ENCODE measurements around the gene POMC.
A peak's percentile ranks its signal among the peaks of the same experiment; 100 is the strongest.
"Not testable (repeated sequence)": the region's sequence is repeated elsewhere in the genome, so short reads cannot be mapped to it uniquely, and the experiment has no call there.

POMC gene

GRCh38 chr2:25168256-25169072 is at the start of gene POMC:
POMC (minus strand) TSS chr2:25168580; CDS start chr2:25164772, 3,808 bp downstream.
- DNase-seq, result peak; percentile 56

DNA sequence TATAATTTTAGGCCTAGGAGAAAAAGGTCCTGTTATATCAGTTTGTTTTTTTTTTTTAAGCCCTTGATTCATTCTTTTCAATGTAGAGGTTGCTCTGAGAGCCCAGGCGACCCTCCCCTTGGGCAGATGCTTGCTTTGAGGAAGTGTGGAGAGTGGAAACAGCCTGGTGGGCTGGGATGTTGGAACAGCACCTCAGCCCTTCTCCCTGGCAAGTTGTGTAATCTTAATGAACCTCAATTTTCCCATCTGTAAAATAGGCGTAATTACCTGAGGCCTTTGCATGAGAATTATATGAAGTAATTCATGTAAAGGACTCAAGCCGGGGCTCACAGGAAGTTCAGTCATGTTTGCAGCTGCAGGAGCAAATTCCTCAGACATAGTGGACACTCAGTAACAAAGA is 49.7 kb upstream of the POMC start:
- DNase-seq, result no peak

GRCh38 chr2:25215948-25216679 is 47.7 kb upstream of the POMC start:
- DNase-seq, result no peak

DNA sequence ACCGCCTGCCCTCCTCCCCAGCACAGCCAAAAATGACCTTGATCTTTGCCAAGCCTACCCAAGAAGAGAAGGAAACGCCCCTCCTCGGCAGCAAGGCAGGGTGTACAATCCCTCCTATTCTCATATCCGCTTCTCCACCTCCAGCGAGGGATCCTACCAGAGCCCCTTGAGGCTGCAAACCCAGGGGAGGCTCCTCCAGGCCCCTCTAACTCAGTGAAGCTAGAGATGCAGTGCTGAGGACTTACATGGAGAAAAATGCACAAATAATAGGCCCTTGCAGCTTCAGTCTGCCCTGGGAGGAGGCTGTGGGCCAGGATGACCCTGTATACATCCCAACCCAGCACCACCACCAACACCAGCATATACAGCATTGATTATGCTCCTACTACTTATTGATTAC is 46.9 kb upstream of the POMC start:
- DNase-seq, result no peak

DNA sequence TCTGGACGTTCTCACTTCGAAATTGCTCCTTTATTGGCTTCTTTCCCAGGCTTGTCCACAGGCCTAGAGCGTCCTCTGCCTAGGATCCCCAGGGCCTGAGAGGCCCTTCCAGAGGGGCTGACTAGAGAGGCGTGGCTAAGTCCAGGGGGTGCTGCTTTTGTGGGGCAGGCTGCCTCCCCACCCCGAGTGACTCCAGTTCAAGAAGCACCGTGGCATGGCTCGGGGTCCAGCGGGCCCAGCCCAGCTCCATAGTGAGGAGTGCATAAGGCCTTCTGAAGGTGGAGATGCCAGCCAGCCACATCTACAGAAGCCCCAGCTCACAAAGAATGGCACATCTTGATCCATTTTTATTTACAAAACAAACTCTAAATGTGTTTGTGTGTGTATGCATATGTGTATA is 44.8 kb upstream of the POMC start:
- no peak for DNase-seq

DNA sequence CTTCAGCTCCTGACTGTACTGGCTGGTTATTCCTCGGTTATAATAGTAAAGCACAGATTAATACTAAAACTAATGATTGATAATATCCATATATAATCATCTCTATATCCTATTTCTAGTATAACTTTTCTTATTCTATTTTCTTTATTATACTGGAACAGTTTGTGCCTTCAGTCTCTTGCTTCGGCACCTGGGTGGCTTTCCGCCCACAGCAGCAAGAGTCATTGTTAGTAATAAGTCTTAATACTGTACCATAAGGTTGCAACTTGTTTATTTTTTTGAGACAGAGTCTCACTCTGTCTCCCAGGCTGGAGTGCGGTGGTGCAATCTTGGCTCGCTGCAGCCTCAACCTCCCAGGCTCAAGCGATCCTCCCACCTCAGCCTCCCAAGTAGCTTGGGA is 42.5 kb upstream of the POMC start:
- not testable (repeated sequence) for DNase-seq

- no peak for DNase-seq
Observed at GRCh38 chr2:25207078-25207545, 38.7 kb upstream of the POMC start.

DNA sequence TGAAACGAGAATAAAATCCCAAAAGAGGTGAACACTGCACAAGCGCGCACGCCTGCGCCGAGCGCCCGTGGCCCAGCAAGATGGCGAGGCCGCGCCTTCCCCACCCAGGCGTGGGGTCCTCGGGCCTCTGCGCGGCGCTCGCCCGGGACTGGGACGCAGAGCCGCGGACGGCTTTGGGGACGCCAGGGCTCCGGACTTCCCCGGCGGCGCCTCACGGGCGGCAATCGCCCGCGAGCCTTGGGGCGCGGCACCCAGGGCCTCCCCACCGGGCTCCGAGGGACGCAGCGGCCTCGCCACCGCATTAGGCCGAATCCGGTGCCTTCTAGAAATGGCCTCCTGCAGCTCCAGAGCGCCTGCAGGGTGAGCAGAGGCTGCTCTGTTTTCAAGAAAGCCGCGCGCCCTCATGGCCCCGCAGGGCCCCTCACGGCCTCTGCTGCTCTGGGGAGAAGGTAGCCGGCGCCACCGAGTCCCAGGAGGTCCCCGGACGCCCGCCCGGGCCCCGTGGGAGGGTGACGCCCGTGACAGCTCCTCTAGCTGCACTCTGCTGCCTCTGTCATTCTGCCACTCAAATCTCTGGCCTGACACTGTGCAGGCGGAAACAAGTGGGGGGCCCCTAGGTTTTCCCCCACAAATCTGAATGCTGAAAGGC is 35.9 kb upstream of the POMC start:
- no peak for DNase-seq

DNA sequence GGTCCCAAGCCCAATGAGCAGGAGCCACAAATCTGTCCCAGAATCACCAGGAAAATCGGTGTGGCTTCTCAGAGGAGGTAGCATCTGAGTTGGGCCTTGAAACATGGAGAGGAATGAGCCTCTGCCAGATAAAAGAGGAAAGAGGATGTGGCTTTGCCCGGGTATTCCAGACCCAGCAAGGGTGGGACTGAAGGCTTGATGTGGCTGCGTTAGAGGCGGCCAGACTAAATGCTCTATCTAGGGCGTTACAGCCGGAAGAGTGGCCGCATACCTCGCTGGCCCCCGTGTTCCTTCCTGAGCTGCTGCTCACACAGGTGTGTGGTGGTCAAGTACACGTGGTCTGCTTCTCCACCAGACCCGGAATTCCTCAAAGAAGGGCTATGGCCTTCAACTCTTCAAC is 33.9 kb upstream of the POMC start:
- no peak for DNase-seq

- no peak for DNase-seq
Observed at GRCh38 chr2:25201794-25202193, 33.4 kb upstream of the POMC start.

DNA sequence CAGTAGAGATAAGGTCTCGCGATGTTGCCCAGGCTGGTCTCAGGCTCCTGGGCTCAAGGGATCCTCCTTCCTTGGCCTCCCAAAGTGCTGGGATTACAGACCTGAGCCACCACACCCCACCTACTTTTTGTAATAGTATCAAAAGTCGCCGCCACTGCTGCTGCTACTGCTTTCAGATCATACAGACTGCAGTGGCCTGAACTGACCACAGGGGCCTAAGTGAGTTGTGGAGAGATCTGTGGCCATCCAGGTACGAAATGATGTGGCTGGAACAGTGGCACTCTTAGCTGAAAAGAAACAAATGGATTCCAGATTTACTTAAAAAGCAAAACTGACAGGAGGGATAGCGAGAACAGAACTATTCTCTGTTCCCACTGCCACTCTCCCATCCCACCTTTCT is 32.9 kb upstream of the POMC start:
- peak; percentile 10 for DNase-seq

DNA sequence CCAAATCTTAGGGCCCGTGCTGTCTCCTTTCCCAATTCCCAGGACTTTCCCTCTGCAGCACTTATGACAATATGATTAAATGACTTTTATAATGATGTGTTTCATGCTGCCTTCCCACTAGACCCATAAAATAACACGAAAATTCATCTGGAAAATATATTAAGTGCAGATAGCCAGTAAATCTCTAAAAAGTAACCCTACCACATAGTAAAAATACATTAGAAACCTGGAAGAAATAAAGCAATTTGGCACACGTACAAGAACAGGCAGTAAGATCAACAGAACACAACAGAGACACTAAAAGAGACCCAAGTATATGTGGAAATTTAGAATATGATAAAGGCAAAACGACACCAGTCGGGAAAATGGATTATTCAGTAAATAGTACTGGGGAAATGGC is 30.2 kb upstream of the POMC start:
- no peak for DNase-seq

DNA sequence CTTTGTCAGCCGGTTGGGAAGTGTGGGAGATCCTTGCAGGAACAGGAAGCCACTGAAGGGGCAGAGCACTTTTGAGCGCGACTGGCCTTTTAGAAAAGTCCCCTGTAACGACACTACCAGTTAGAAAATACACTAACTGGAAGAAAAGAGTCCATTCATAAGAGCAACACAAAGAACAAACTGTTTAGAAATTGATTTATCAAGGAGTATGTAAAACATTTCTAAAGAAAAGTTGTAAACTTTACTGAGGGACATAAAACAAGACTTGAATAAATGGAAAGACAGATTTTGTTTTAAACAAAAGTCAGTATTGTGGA is 29.8 kb upstream of the POMC start:
- no peak for DNase-seq

DNA sequence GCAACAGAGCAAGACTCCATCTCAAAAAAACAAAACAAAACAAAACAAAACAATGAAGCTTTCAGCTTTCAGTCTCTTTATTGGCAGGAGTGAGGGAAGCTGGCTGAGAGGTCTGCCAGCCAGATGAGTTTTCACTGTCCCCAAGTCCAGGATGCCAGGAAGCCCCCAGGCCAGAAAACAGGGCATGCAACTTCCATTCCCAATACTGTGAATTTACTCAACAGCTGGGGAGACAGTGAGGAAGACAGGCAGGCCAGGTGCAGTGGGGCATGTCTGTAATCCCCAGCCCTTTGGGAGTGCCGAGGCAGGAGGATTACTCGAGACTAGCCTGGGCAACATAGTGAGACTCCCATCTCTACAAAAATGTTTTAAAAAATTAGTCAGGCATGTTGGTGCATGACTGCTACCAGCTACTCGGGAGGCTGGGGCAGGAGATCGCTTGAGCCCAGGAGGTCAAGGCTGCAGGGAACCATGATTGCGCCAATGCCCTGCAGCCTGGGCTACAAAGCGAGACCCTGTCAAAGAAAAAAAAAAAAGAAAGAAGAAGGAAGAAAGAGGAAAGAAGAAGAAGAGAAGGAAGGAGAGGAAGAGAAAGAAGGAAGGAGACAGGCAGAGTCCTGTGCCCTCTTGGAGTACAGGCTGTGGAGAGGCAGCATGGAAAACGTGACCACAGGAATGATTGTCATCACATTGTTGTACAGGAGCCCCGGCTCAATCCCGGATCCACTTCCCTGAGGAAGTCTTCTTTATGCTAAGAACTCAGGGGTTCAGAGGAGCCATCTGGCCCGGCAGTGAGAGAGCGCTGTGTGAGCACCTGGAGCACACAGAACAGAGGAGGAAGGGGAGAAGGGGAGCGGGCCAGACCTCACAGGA is 29.2 kb upstream of the POMC start:
- peak; percentile 10 for DNase-seq

DNA sequence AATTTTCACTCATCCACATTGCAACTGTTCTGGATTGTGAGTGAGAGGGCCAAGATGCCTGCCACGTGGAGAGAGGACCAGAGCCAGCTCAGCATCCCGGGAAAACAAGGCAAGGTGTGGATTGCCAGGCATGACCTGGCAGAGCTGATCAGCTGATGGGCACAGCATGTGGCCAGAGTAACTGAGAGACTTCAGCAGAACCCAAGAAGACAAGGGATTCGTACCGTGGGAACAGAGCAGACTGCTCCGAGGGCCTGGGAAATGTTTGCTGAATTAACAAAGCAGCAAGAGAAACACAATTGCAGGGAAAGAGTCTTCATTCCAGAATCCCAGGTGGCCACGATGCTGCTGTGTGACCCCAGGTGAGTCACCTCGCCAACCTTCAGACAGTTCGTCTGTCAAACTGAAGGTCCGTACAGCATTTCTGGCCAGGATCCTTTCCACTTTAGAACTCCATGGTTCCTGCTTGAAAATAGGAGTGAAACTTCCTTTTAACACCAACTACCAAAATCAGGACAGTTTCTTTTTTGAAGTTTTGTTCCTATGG is 26.3 kb upstream of the POMC start:
- DNase-seq, result no peak

GRCh38 chr2:25190536-25190935 is 22.2 kb upstream of the POMC start:
- DNase-seq, result peak; percentile 80

GRCh38 chr2:25188405-25188804 is 20.0 kb upstream of the POMC start:
- no peak for DNase-seq

DNA sequence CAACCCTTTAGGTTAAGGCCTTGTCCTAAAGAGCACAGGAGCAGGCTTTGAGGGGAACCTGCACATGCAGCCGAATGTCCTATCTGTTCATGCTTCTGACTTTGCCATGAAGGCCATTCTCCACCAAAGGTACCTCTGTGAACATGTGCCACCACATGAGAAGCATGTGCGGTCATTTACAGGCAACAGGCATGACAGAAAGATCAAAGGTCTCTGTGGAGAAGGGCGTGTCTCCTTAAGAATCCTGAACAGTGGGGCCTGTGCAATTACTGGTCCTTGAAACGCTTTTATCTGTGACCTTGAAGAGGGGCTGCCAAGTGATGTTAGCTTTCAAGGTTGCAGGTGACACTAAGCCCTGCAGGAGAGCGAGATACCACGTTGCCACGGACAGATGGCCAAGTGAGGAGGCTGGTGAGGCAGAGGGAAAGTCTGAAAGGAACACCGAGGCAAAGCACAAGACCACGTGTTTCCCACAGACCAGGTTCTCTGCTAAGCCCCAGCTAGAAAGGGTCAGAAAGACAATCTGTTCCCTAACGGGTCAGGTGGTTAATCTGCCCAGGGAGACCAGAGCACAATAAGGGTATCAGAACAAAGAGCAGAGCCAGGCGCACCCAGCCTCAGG is 19.5 kb upstream of the POMC start:
- DNase-seq, result peak; percentile 9

GRCh38 chr2:25184254-25184653 is 15.9 kb upstream of the POMC start:
- DNase-seq, result no peak

DNA sequence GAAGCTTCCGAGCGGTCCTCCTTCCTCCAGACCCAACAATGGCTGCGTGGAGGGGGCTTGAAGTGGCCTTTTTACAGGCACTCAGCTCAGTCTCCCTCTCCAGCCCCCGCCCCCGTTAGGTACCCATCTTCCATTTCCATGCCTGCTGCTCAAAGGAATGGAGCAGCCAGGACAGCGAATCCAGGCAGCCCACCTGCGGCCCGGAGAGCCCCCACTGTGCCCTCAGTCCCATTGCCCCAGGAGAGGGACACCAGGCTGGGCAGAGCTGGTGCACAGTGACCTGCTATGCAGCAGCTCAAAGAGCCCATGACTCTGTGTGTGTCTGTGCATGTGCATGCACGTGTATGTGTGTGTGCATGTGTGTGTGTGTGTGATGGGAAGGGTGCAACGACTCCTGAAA is 10.6 kb upstream of the POMC start:
- DNase-seq, result no peak

- DNase-seq, result no peak
Observed at GRCh38 chr2:25177211-25177611, 8.8 kb upstream of the POMC start.

DNA sequence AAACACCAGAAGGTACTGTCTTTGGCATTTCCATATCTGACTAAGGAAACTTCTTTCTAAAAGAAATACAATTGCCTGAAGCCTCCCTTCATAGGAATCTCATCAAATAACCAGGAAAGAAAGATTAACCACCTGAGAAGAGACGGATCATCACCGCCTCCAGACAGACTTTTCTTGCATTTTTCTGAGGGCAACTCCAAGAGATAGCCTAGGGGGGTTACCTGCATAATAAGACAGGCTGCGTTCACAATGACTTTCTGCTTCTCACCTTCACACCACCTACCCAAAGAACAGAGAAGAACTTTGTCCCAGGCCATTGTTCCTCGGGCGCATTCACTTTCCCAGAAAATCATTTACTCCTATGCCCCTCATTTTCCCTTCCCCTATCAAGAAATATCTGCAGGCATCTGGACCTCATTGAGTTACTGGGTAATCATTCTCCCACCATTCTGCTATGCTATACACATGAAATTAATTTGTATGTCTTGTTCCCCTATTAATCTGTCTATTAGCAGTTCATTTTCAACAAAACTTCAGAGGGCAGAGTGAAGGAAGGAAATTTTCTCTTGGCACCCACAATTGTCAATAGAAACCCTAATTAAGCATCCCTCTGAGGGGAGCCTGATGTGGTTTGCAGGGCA is 8.3 kb upstream of the POMC start:
- DNase-seq, result no peak
